H1 (cell line): ENCODE results near the gene UGT1A9. TPM values are rescaled to one million over a fixed set of nuclear protein-coding genes. Genes with fewer than 3 reads are reported as not detected.

ENCODE experiments used
- EP300 ChIP-seq, 2 experiments: IDR thresholded peaks; 1 replicate in 1 of 2; 2 replicates in 1 of 2; pipeline ENCODE4 v1.6.1; 2011 to 2012; ENCODE audit warnings: low read depth in 2 of 2, low read length in 2 of 2, mild to moderate bottlenecking in 2 of 2, borderline replicate concordance in 1 of 2, inconsistent platforms in 1 of 2, moderate library complexity in 1 of 2
- GABPA ChIP-seq: IDR thresholded peaks from 2 replicates; pipeline ENCODE4 v1.6.1; 2011; ENCODE audit warnings: mild to moderate bottlenecking, low read length, moderate library complexity, borderline replicate concordance; ENCODE audit not compliant: insufficient read depth
- KDM5A ChIP-seq: fragments of 200-600 bp; IDR thresholded peaks from 2 replicates; pipeline ENCODE4 v1.7.1; 2012; ENCODE audit warnings: mild to moderate bottlenecking, low read length, inconsistent platforms, mixed read lengths
- MAFK ChIP-seq: IDR thresholded peaks from 2 replicates; pipeline ENCODE4 v1.6.1; 2012; ENCODE audit warnings: low read depth, mild to moderate bottlenecking, improper control_type of control experiment, low read length
- RXRA ChIP-seq: IDR thresholded peaks from 2 replicates; pipeline ENCODE4 v1.6.1; 2011; ENCODE audit warnings: low read depth, mild to moderate bottlenecking, low read length, moderate library complexity; ENCODE audit not compliant: insufficient read depth
- polyA plus RNA-seq, 7 experiments: library from polyadenylated mRNA; depleted of rRNA in 3 of 7; stranded (reverse) in 5 of 7; unstranded in 2 of 7; fragments of >200 nt in 5 of 7; fragments of 200-250 nt in 2 of 7; gene quantifications; 1 replicate in 5 of 7; 2 replicates in 1 of 7; 4 replicates in 1 of 7; pipeline versions ENCODE4 v1.2.1 to v1.2.3, GENCODE V29; 2011 to 2013; ENCODE audit warnings: missing spikeins in 2 of 7, mixed read lengths in 2 of 7
- total RNA-seq: library from RNA; stranded (reverse); fragmentation: NEBNext Ultra II Directional; extraction: Animal tissue kit (Norgen Biotek cat#: 25700); gene quantifications from 2 replicates; pipeline ENCODE4 v1.2.1, GENCODE V29; 2021

Gene UGT1A9
- total and polyA plus RNA-seq, 2 of the 8 experiments (the other 6 are each of a cell fraction or from before 2014, with no cell fraction given) = not detected

- TF ChIP-seq GABPA (no peak), KDM5A (no peak), EP300 (IDR thresholded peaks at IDR 0.05; ENCODE audit: borderline replicate concordance in 1 of 2, low read depth in 2 of 2, low read length in 2 of 2) (no peak), MAFK (no peak), RXRA (no peak)
Measured at GRCh38 chr2:233816771-233817170, 145.1 kb downstream of the UGT1A9 start (continued).
